GM21515 (cell line): ENCODE measurements around the gene CAPZA2.
A peak's percentile ranks its signal among the peaks of the same experiment; 100 is the strongest.
"Not testable (repeated sequence)": the region's sequence is repeated elsewhere in the genome, so short reads cannot be mapped to it uniquely, and the experiment has no call there.

ENCODE experiments used
- ATAC-seq: cut with Tn5 transposase; IDR thresholded peaks from one replicate; pipeline ENCODE4 v1.9.1; 2021; ENCODE audit not compliant: unreplicated experiment

The CAPZA2 gene

DNA sequence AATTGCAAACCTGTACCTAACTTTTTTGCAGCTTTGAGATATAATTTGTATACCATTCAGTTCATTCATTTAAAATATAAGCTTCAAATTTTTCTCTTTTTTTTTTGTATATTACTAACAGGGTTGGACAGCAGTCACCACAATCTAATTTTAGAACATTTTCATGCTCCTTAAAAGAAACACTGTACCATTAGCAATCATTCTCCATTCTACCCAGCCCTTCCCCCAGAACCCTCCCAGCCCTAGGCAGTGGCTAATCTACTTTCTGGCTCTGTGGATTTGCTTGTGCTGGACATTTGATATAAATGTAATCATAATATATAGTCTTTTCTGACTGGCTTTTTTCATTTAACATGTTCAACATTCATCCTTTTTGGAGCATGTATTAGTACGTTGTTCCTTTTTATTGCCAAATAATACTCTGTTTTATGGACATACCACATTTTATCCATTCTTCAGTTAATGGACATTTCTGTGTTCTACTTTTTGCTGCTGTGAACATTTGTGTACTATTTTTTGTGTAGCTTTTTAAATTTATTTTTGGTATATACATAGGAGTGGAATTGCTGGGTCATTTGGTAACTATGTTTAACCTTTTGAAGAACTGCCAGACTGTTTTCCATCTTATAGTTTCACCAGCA is 50.0 kb downstream of the CAPZA2 start:
- no peak for ATAC-seq

DNA sequence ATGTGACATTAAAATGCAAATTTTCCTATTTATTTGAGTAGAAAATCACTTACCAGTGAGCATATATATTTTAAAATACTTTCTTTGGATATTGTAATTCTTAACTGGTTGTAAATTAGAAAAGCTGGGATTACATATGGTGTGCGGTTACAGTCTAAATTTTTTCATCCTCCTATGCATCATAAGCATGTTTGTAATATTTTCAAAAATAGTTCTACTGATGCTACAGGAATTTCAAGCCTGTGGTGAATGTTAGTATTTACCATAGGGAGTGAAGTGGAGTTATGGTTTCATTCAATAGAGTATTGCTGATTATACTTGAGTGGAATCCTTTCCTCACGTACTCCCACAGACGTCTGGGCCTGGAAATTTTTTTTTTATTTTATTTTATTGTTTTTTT is 56.3 kb downstream of the CAPZA2 start:
- no peak for ATAC-seq

DNA sequence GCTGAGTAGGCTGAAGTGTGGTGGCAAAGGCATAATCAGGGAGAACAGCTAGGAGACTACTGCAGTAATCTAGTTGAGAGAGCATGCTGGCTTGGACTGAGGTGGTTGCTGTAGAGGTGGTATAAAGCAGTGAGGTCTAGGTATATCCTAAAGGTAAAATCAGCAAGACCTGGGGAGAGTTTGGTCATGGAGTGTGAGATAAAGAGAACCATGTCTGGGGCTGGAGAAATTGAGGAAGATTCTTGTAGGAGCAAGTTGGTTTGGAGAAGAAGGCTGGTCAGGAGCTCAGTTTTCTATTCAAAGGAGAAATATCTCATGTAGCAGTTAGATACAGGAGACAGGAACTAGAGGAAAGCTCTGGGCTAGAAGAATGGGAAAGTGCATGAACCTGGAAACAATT is 58.0 kb downstream of the CAPZA2 start:
- no peak for ATAC-seq

DNA sequence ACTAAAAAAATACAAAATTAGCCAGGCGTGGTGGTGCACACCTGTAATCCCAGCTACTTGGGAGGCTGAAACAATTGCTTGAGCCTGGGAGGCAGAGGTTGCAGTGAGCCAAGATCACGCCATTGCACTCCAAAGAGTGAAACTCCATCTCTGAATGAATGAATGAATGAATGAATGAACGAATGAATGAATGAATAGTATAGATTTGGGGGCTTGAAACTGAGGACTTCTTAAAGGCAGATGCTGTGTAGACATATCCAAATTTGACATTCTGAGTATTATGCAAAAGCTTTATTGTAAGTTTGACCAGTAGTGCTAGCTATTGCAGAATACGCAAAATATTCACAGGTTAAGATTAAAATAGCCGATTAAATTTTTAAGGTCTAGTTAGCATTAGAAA is 60.2 kb downstream of the CAPZA2 start:
- no peak for ATAC-seq

DNA sequence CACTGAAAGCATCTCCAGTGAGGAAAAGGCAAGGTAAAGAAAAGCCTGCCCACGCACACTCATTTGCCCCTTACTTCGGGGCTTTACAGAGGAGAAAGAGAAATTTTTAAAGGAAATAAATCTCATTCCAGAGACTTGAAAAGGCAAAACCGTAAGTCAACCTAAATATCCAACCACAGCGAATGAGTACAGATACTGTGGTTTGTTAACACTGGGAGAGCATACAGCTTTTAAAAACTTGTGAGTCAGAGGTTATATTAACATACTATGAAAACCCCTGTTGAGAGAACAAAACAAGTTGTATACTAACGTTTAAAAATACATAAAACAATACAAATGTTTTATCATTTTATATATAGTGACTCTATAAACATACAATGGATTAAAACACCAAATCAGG is 62.4 kb downstream of the CAPZA2 start:
- no peak for ATAC-seq

DNA sequence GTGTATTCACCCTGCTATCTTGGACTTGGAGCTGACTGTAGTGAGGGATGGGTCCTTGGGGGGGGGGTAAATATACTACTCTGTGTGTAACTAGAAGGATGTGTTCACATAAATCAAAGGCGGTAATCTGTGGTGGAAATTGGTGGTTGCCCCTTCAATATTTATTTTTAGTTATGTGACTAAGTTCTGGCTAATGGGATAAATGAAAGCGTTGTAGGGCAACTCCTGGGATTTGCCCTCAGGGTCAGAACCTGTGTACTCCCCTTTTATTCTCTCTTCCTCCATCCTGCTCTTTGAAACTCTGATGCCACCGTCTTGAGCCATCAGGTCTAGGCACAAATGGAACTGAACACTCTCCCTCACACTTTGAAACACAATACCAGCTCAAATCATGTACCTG is 66.6 kb downstream of the CAPZA2 start:
- ATAC-seq, result no peak

DNA sequence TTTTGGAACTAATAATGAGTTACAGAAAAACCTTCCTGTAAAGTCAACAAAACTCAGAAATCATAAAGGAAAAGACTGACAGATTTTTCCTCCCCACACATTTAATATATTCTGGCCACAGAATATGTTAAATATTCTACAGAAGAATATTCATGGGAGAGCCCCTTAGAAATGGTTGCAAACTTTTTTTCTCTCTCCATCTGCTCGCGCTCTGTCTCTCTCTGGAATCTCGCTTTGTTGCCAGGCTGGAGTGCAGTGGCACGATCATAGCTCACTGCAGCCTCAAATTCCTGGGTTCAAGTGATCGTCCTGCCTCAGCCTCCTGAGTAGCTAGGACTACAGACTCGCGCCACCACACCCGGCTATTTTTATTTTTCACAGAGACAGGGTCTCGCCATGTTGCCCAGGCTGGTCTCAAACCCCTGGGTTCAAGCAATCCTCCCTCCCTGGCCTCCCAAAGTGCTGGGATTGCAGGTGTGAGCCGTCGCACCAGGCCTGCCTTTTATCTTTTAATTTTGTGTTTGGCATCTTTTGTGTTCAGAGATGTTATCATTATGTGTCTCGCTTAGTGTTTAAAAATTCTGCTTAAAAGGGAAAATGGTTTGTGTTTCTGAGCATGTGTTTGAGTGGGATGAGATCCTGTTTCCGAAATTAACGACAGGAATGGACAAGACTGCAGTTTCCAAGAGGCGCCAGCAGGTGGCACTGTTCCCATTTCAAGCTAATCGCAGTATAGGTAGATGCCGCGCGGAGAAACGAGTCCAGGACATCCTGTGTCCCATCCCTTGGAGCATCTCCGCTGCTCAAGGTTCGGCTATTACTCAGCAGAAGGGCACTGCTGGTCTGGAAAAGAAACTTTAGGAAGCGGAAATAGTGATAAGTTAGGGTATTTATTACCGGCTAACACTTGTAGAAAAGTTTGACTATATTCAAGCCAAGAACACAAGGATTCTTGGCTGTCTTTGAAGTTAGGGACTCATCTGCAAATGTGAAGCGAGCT is 67.8 kb downstream of the CAPZA2 start:
- ATAC-seq, result peak; percentile 82

DNA sequence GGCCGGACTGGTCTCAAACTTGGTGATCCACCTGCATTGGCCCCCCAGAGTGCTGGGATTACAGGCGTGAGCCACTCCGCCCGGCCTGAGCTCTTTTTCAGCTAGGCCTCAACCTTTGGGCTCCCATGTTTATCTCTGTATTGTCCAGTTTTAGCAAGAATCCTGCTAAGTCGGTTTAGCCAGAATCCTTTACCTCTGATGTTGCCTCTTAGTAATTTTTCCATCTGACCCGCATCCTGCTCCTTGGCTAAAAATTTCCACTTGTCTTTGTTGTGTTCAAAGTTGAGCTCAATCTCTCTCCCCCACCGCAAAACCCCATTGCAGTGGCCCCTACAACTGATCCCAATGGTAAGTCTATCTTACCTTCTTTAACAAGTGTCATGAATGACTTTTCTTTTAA is 70.2 kb downstream of the CAPZA2 start:
- no peak for ATAC-seq

DNA sequence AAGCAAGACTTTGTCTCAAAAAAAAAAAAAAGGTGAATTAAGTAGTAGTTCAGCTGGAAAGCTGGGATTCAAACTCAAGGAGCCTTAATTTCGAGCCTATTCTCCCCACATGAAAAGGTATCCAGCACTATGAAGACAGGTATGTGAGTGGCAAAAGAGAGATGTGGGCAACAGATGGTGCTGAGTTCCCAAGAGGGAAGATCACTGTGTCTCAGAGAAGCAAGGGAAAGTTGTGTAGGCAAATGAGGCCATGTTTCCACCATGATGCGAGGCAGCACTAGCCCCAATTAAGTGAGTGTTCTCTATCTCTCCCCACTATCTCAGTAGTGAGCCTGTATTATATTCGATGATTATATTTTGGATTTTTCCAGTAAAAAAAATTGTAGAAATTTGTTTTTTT is 71.1 kb downstream of the CAPZA2 start:
- no peak for ATAC-seq

DNA sequence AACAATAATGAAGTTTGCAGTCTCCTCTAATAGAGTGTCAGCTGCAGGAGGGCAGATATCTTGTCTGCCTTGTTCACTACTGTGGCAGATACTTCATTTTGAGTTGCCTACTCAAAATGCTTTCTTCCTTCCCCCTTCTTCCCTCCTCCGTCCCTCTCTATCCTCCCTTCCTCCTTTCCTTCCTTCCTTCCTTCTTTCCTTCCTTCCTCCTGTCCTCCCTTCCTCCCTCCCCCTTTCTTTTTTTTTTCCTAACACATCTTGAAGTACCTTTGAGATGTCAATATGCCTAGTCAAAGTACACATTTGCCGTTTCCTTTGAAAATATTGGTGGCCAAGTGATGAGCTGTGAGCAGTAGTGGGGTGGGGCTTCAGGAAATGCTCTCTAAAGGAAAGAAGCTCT is 72.2 kb downstream of the CAPZA2 start:
- no peak for ATAC-seq

DNA sequence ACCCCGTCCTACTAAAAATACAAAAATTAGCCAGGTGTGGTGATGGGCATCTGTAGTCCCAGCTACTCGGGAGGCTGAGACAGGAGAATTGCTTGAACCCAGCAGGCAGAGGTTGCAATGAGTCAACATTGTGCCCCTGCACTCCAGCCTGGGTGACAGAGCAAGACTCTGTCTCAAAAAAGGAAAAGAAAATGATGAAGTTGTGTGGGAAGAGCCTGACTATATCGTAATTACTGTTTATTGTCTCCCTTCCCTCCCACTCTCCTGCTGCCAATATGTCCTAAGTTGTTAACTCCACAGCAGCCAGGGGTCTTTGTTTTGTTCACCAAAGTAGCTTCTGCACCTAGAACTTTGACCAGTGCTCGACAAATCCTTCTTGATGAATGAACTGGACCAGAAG is 74.5 kb downstream of the CAPZA2 start:
- not testable (repeated sequence) for ATAC-seq

DNA sequence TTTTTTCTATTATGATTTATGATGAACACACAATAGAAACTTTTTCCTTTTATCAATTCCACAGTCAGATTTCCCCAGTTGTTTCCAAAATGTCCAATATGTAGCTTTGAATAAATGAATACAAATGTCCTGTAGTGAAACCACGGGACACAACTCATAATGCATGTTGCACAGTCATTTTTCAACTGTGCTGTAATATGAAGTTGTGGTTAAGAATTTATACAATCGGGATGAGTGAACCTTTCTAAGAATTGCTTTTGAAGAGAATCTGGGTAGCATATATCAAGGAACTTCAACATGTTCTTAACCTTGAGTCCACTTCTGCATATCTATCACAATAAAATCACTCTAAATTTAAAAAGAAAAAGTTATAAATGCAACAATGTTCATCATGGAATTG is 76.3 kb downstream of the CAPZA2 start:
- ATAC-seq, result no peak

DNA sequence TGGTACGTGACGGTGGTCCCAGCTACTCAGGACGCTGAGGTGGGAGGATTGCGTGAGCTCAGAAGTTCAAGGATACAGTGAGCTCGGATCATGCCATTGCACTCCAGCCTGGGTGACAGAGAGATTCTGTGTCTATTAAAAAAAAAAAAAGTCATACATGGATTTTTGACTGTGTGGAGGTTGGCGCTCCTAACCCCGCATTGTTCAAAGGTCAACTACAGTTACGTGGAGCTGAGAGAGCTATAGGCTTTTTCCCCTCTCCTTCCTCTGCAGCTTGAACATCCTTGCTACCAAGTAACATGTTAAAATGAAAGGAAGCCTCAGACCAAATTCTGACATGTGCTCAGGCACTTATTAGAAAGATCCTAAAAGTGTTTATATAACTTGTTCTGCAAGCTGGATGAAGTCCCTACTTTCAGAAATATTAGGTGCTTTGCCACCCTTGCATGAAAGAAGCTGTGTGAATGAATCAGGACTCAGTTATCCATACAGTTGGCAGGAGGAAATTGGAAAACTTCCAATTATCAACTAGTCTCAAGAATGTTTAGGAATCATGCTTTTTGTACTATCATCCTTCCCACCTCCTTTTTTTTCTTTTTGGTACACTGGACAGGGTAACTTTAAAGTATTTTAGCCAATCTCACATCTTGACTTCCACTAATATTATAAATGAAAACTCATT is 78.4 kb downstream of the CAPZA2 start:
- ATAC-seq, result no peak

DNA sequence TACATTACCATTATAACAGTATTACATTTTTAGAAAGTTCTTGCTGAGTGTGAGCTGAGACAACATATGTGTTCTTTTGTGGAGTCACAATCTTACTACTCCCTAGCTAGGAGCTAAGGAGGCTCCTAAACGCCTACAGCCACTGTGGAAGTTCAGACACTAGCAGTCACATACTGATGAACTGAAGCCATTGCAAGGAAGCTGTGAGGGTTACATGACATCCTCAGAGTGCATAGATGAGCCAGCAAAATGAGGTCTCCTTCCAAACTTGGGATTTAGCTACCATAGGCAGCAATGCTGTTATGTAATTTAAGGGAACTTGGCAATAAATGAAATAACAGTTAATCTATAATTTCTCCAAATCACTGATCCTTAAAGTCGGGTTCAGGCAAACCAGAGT is 80.1 kb downstream of the CAPZA2 start:
- ATAC-seq, result no peak

DNA sequence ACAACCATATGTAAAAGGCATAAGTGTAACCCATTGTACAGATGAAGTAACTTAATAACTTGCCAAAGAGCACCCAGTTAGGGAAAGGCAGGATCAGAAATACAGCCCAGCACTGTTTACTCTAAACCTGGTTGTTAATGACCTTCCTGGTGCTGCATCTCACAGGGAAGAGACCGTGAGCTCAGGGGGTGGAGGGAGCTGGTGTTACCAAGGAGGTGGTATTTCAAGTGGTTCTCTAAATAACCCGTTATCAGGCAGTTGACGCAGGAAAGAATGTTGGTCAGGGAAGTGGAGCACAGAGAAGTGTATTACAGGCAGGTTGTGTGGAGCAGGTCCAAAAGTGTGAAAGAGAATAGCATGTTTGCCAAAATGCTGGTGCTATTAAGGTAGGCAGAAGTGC is 86.5 kb downstream of the CAPZA2 start:
- no peak for ATAC-seq

DNA sequence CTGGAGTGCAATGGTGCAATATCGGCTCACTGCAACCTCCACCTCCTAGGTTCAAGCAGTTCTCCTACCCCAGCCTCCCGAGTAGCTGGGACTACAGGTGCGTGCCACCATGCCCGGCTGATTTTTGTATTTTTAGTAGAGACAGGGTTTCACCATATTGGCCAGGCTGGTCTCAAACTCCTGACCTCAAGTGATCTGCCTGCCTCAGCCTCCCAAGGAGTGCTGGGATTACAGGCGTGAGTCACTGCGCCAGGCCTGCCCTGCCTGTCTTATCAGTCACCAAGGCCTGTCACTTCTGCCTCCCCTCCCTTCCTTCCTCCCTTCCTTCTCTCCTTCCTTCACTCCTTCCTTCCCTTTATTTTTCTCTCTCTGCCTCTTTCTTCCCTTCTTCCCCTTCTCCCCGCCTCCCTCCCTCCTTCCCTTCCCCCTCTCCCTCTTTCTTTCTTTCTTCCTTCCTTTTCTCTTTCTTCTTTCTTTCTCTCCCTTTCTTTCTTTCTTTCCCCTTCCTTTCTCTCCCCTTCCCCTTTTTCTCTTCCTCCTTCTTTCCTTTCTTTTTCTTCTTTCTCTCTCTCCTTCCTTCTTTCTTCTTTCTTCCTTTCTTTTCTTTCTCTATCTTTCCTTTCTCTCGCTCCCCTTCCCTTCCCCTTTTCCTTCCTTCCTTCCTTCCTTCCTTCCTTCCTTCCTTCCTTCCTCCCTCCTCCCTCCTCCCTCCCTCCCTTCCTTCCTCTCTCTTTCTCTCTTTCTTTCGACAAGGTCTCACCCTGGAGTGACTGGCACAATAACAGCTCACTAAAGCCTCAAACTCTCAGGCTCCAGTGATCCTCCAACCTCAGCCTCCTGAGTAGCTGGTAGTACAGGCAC is 87.8 kb downstream of the CAPZA2 start:
- ATAC-seq, result no peak

DNA sequence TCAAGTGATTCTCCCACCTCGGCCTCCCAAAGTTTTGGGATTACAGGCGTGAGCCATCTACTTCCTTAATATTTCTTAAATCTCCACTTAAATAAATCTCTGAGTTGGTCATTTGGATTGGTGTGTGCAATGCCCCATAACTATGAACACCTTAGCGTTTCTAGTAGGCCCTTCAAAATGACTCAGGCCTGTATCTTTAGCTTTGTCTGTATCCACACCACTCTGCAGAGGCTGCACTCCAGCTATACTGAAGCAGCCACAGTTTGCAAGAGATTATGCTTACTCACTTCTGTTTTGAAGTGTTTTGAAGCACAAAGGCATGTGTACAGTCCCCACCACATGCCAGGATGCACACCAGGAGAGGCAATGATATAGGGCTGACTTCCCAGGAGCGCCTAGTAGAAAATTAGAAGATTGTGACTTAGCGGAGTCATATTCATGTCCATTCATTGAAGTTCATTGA is 88.5 kb downstream of the CAPZA2 start:
- no peak for ATAC-seq

DNA sequence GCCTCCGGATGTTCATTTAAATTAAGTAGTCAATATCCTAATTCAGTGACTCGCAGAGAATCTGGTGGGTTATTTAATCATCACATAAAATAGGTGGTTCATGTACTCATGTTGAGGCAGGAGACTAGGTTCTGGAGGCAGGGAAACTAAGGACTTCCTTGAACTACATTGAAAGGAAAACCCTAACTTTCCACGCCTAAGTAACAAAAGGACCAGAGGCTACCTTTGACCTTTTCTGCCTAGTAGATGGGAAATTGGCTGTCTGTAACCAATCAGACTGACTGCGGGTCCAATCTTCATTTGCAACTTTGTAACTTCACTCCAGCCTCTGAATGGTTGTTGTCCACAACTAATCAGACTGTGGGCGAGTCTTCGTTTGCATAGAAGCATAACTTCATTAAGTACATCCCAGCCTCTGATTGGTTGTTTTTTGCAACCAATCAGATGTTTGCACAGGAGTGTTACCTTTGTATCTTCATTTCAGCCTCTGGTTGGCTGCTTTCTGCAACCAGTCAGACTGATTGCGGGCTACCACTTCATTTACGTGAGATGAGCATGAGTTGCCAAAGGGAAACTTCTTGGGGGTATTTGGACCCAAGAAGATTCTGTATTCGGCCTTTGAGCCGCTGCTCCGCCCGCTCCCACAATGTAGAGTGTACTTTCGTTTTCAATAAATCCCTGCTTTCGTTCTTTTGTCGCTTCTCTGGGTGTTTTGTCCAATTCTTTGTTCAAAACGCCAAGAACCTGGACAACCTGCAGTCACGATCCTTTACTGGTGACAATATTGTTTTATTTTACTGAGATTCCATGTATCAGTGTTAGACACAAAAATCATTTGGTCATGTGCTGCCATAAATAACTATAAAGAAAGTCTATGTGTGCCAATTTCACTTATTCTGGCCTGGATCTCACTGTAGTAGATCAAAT is 89.2 kb downstream of the CAPZA2 start:
- ATAC-seq, result no peak

DNA sequence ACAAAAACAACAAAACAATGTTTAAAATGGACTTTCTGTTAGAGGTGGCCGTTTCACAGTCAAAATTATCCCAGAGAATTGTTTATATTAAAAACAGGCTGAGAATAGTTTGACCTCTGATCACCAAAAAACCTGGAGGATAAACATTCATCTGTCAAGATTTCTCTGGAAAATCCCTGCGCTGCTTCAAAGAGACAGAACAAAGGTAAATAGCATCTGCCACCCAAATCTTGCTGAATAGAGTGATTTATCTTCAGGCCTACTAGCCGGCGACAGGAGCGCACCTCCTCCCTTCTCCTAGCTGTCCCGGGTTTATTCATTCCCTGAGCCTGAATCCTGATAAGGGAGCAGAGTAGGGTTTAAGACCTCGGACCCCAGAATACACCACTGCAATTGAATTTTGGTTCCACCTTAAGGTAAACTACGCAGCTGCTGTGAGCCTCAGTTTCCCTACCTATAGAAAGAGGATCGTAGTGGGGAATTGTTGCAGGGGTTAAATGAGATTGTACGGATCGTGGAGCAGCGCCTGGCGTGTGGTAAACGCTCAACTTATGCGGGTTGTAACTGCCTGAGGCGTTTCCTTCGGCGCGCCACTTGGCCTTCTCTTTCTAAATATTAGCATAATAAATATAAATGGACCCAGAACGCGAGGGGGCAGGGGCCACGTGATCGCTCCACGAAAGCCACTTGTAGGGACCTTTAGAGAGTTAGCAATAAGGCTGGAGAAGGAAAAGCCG is 90.4 kb downstream of the CAPZA2 start:
- ATAC-seq, result no peak
